Activated CD8-positive, alpha-beta memory T cell treated with anti-CD3 and anti-CD28 coated beads, Interleukin-2, amount 50 U/mL, for 24 hours (primary cell): ENCODE data around the gene NONO.
"Not testable (repeated sequence)": the region's sequence is repeated elsewhere in the genome, so short reads cannot be mapped to it uniquely, and the experiment has no call there.

Experiments
- DNase-seq: peaks from one replicate; pipeline ENCODE4 v3.0.0-alpha.2; 2020; ENCODE audit errors: extremely low read depth

The NONO gene

DNA sequence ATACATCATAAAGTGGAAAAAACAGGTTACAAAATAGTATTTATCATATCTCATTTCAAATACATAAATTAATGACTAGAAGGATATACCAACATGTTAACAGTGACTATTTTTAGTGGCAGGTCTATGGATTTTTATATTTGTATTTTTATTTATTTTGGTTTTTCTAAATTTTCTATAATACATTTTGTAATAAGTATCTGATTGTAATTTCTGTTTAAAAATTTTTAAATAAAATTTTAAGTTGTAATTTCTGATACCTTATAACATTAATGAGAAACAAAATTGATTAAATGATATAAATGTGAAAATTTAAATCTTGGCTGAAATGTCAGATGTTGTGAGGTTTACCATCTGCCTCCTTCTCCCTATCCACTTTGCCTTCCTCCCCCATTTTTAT, 2.5 kb downstream of the NONO start:
- DNase-seq: no peak

DNA sequence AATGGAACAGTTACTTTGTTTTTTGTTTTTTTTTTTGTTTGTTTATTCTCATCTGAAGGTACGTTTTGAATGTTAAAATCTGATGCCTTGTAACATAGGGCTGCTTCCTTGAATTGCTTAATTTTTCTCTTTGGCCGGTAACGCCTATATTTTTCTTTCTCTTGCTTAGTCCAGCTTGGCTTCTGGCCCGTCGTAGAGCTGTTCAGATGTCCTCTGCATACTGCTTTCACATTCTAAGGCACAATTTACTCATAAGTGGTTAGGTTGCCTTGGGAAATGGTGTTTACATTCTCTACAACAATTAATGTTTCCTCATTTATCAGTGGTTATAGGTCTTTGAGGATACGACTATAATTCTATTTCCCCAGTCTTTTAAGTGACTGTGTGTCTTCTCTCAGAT, 7.9 kb downstream of the NONO start:
- no peak for DNase-seq

DNA sequence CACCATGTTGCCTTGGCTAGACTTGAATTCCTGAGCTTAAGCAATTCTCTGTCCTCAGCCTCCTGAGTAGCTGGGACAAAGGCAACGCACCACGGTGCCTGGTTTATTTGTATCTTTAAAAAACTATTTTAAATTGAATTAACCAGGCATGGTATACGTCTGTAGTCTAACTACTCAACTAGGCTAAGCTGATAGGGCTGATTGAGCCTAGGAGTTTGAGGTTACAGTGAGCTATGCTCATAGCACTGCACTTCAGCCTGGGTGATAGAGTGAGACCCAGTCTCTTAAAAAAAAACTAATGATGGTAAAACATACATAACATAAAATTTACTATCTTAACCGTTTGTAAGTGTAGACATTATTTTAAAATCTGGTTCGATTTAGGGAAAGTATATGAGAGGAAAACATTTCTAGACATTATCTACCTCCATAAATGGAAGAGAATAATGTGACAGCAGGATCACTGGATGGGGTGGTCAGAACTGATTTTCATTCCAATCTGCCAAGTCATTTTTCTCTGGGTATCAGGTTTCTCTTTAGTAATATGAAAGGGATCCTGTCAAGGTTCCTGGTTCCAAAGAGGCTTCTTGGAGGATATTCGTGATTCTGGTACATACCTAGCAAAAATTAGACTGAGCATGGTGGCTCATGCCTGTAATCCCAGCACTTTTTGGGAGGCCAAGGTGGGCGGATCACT, 9.4 kb downstream of the NONO start:
- no peak for DNase-seq

DNA sequence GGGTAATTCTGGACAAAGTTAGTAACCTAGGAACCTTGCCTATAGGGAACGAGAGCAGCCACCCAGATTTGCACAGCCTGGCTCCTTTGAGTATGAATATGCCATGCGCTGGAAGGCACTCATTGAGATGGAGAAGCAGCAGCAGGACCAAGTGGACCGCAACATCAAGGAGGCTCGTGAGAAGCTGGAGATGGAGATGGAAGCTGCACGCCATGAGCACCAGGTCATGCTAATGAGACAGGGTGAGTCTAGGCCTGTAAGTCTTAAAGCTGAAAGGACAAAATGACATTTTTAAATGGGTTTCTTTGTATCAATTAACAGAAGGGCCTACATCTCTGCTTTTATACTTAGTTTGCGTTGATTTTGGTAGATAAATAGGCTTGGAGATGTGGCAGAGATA, 13.4 kb downstream of the NONO start:
- DNase-seq: no peak

DNA sequence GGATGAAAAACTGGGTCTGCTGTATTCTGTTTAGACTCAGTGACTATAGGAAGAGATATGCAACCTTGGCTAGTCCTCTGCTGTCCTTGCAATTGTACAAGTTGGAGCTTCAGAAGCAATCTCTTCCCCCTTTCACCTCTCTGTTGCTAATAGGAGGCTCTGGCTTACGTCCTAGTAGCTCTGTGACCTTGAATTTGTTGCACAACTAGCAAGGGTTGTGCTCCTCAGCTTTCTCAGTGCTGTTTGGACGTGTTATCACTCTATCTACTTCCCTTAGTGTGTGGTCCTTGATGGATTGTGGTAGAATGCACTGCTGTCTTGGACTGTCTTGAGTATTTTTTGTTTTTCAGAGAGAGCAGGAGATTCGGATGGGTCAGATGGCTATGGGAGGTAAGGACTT, 14.7 kb downstream of the NONO start:
- DNase-seq: no peak

DNA sequence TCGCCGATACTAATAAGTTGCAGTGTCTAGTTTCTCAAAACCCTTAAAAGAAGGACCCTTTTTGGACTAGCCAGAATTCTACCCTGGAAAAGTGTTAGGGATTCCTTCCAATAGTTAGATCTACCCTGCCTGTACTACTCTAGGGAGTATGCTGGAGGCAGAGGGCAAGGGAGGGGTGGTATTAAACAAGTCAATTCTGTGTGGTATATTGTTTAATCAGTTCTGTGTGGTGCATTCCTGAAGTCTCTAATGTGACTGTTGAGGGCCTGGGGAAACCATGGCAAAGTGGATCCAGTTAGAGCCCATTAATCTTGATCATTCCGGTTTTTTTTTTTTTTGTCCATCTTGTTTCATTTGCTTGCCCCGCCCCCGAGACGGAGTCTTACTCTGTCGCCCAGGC, 16.6 kb downstream of the NONO start:
- DNase-seq: not testable (repeated sequence)

DNA sequence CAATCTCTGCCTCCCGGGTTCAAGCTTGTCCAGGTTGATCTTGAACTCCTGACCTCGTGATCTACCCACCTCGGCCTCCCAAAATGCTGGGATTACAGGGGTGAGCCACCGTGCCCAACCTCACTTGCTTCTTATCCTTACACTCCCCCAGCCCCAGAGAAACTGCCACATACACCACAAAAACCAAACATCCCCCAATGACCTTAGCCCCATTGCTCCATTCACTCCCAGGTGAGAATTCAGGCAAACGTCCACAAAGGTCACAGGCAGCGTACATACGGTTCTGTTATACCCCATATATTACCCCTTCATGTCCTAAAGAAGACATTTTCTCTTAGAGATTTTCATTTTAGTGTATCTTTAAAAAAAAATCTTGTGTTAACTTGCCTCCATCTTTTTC, 17.1 kb downstream of the NONO start:
- DNase-seq: not testable (repeated sequence)

DNA sequence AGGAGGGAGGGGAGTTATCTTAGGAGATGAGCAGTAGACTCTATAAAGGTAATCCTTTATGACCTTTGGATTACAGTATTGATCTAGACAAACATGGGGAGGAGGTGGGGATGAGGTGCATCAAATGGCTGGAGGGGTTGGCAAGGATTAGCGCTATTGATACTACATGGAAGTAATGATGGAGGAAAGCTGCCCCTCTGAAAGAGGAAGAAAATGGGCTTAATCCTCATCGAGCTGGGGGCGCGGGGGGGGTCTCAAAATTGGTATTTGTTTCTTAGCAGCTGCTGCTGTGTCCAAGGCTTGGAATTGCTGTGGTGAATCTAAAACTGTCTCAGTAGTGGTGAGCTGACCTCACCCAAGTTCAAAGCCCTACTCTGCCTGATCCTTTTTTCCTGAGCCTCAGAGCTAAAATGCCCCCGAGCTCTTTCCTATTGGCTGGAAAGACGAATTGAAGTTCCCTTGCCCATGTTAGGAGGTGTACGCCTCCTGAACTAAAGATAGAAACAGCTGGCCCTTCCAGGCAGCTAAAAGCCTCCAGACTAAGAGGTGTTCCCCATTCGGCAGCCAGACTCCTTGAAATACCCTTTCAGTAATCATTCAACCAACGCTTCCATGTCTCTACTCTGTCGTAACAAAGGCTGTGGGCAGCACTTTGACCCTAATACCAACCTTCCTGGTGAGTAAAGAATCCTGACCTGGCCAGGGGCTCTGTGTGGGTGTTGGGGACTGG, 17.9 kb downstream of the NONO start, which contains the start of gene ITGB1BP2:
ITGB1BP2 (plus strand) TSS at position 556 of the 730 bp plus-strand sequence; CDS start at position 613, 57 bp downstream.
- DNase-seq: no peak

DNA sequence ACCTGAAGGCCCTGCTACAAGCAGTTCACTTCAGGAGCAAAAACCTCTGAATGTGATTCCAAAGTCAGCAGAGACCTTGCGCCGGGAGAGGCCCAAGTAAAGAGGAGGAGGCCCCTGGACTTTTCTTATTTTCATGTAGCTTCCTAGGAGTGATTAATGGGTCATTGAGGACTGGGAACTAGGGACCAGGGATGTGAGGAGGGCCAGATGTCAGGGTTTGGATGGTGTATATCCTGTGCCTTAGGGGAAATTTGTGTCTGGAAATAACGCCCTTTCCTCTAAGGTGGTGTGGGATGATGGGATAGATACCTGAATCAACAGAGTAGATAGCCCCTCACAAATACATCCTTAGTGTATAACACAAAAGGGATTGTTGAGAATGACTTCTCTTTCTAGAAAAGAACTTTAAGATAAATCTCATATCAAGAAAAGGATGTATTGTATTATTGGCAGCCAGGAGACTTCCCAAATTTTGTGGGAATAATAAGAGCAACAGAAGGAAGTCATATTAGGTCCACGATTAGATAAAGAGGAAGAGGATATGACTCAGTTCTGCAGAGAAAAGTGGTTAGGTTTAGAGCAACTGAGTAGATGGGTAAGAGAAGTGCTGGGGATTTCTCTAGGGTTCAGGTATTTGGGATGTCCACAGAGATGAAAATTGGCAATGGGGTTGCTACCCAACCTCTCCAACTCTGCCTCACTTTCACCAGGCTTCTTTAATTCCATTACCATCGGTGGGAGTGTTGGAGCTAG, 19.2 kb downstream of the NONO start:
- DNase-seq: no peak

DNA sequence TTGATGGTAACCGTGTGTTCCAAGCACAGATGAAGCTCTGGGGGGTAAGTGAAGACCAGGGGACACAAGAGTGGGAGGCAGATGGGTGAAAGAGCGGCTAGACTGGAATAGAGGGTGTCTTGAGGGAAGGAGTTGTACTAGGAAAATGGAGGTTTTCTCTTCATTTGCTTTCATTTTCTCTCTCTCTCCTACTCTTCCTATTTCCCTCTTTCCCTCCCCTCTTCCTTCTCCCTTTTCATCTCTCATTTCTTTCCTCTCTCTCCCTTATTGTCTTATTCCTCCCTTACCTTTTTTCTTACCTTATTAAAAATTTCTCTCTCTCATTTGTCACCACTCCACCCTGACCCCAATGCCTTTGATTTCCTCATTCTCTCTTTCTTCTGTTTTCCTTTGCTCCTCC, 21.1 kb downstream of the NONO start:
- no peak for DNase-seq

DNA sequence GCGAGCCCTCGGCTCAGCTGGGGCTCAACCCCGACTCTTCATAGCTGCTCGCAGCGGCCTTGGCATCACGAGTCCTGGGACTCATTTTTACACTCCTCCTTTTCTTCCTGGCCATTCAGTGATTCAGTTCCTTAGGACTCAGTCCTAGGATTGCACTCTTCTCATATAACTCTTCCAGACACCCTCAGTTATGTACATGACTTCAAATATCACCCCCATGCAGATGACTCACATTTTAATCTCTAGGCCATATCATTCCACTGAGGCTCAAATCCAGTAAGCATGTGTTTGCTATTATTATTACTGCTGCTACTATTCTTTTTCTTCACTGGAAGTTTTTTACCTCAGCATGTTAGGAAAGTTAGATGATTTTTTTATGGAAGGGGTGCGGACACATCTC, 32.5 kb downstream of the NONO start:
- DNase-seq: no peak

DNA sequence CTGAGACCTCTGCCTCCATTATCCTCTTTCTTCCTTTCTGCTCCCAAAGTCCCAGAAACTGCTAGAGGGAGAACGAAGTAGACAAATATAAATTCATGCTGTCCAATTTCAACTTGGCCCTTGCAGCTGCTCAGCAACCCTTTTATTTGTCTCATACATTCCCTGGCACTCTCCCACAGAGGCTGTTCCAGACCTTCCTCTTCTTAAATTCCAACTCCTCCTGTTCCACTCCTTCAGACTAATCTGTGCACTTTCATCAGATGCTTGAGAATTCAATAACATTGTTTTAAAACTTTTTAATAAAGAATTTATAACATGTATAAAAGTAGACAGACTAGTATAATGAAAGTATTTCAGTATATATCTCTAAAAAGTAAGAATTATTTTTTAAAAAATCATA, 33.5 kb downstream of the NONO start:
- not testable (repeated sequence) for DNase-seq

DNA sequence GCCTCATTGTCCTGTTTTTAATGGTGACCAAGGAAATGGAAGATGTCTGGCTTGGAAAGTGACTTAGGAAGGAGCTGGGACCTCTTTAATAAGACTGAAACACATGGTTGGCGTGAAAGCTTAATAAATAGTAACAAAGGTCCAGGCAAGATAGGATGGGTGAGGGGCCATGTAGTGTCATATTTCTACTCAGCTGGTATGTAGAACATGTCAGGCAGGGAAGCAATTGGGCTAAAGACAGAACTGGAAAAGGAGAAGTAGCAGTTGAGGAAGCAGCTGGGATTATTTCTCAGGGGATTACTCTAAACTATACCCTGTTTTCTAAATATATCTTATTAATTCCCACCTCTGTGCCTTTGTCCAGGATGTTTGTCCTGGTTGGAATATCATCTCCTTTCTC, 36.7 kb downstream of the NONO start:
- no peak for DNase-seq

DNA sequence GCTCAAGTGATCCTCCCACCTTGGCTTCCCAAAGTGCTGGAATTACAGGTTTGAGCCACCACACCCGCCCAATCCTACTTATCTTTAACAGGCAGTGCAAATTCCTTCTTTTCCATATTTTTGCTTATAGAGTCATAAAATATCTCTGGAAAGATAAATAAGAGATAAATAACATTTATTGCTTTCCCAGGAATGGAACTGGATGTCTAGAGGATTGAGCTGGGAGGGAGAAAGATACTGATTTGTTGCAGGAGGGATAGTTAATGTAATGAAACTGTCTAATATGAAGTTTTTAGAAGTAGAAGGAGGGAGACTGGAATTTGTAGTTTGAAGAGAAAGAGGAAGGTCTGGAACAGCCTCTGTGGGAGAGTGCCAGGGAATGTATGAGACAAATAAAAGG, 38.3 kb downstream of the NONO start:
- DNase-seq: no peak

DNA sequence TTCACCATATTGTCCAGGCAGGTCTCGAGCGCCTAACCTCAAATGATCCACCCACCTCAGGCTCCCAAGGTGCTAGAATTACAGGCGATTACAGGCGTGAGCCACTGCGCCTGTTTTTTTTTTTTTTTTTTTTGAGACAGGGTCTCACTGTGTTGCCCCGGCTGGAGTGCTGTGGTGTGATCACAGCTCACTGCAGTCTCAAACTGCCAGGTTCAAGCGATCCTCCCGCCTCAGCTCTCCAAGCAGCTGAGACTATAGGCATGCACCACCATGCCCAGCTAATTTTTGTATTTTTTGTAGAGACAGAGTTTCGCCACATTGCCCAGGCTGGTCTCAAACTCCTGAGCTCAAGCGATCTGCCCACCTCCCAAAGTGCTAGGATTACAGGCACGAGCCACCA, 41.0 kb downstream of the NONO start:
- DNase-seq: not testable (repeated sequence)

DNA sequence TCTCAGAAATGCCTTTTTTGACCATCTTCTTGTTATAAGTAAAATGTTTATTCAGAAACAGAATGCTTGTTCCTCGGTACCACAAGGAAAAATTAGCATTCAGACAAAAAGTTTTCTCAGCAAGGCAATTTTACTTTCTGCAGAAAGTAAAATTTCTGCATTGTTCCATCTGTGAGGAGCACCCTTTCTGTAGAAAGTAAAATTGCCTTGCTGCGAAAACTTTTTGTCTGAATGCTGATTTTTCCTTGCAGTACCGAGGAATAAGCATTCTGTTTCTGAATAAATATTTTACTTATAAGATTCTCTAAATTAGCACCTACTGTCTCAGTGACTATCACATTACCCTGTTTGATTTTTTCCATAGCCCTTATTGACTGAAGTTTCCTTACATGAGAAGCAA, 43.0 kb downstream of the NONO start:
- DNase-seq: no peak

DNA sequence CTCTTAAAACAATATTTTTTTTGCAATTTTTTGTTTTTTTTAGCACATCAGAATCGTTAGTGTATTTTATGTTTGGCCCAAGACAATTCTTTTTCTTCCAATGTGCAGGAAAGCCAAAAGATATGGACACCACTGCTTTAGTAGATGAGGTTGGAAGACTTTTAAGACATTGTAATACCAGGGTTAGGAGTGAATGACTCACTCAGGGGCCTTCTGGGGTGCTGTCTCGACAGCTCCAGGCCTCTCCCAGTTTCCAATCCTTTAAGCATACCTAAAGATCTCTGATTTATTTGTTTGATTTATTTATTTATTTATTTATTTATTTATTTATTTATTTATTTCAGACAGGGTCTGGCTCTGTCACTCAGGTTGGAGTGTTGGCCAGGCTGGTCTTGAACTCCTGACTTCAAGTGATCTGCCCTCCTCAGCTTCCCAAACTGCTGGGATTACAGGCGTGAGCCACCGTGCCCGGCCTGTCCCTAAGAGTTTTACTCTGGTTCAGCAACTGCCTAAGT, 65.8 kb downstream of the NONO start:
- not testable (repeated sequence) for DNase-seq

DNA sequence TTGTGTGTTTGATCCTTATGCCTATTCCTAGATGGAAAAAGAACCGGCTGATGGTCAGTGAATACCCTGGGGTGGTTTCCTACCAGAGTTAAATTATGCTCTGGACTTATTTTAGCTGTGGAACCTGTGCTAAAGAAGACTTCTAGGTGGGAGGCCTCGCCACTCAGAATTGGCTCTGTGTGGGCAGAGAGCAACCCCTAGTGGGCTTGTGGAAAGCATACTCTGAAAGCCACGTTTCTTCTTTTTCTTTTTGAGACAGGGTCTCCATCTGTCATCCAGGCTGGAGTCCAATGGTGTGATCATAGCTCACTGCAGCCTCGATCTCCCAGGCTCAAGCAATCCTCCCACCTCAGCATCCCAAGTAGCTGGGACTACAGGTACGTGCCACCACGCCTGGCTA, 66.4 kb downstream of the NONO start:
- not testable (repeated sequence) for DNase-seq
